Muscle layer of duodenum (tissue), 2 donors: ENCODE data around the gene KRT1.

ENCODE experiments used
- H3K27ac ChIP-seq: one replicate; pipeline ENCODE4 v1.7.0; 2013; ENCODE audit warnings: mild to moderate bottlenecking, low read length
- H3K27me3 ChIP-seq: one replicate; pipeline ENCODE4 v1.7.0; 2013; ENCODE audit warnings: low read depth, mild to moderate bottlenecking, control low read depth, low read length
- H3K36me3 ChIP-seq, 2 donors: one replicate each; pipeline ENCODE4 v1.7.0; 2013; ENCODE audit warnings: low read length in 2 of 2, control low read depth in 1 of 2, mild to moderate bottlenecking in 1 of 2; ENCODE audit not compliant: insufficient read depth in 2 of 2, control insufficient read depth in 1 of 2
- H3K4me1 ChIP-seq, 2 donors: one replicate each; pipeline ENCODE4 v1.7.0; 2013; ENCODE audit warnings: low read length in 2 of 2, mild to moderate bottlenecking in 2 of 2, control low read depth in 1 of 2, moderate library complexity in 1 of 2; ENCODE audit not compliant: insufficient read depth in 2 of 2, control insufficient read depth in 1 of 2
- H3K4me3 ChIP-seq, 2 donors: one replicate each; pipeline ENCODE4 v1.7.0; 2013; ENCODE audit warnings: low read length in 2 of 2, low read depth in 1 of 2, mild to moderate bottlenecking in 1 of 2
- H3K9me3 ChIP-seq, 2 donors: one replicate each; pipeline ENCODE4 v1.7.0; 2013; ENCODE audit warnings: low read length in 2 of 2, control low read depth in 1 of 2, mild to moderate bottlenecking in 1 of 2; ENCODE audit not compliant: control insufficient read depth in 1 of 2
- donor health status: healthy.

Gene KRT1

DNA sequence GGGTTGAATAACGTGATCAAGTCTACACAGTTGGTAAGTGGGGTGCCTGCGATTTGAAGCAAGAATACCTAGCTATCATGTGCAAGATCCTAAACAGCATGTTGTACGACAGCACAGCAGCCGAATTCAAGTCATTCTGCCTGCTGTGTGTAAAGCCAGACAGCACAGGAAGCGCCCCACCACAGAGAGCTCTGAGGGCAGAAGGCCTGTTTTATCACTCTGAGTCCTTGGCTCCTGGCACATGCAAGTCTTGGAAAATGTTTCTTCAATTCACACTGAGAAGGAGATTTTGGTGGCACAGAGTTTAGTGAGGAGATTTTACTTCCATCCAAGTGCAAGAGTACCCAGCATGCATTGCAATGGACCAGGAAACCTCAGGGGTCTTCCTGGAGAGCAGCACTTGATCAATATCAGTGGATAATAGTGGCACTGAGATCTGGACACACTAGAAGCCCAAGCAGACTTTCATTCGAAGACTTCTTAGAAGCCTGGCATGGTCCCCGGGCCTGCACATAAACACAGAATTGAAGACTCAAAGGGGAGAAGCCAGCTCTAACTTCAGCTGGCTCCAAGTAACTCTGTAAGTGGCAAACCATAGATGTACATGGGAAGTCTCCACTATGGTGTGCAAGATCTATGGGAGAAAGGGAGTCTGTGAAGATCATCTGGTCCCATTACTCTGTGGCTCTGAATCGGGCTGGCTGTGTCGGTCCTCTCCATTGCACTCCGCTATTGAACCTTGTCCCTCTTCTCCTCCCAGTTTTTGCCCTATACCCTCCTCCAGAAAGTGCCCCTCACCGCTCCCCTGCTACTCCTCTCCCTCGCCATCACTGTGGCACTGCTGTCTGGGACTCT is 1.5 kb upstream of the KRT1 start:
- Histone ChIP-seq H3K4me1 (peaks cover 0 to 3% of the 10 kb centered on the region in 2 donors), H3K4me3 (no peak overlapping the region), H3K9me3 (no peaks in the 10 kb centered on the region), H3K27ac (no peak overlapping the region), H3K27me3 (no peaks in the 10 kb centered on the region), H3K36me3 (no peaks in the 10 kb centered on the region)

- Histone ChIP-seq H3K27ac (no peak overlapping the region), H3K9me3 (no peaks in the 10 kb centered on the region), H3K36me3 (no peaks in the 10 kb centered on the region), H3K4me3 (no peak overlapping the region), H3K27me3 (no peaks in the 10 kb centered on the region), H3K4me1 (peaks cover 0 to 3% of the 10 kb centered on the region in 2 donors)
Measured at GRCh38 chr12:52679875-52680274, 332 bp downstream of the KRT1 start.

DNA sequence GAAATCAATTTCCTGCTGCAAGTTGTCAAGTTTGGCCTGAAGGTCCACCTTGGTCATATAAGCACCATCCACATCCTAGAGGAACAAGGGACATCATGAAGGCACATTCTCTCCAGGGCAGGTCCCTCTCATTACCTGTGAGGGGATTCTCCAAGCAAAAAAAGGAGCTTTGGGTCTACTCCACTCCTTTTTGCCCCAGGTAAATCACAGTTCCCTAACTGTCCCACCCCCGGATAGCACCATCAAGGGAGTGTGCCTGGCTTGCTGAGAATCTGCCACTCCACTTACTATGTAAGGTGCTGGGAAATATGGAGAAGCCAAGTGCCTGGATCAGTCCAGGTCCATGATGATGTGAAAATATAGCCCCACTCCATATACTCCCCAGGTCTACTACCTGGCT is 2.5 kb downstream of the KRT1 start:
- Histone ChIP-seq H3K4me1 (peaks cover 0 to 6% of the 10 kb centered on the region in 2 donors), H3K9me3 (no peaks in the 10 kb centered on the region), H3K36me3 (no peaks in the 10 kb centered on the region), H3K27me3 (no peaks in the 10 kb centered on the region), H3K27ac (no peak overlapping the region), H3K4me3 (no peak overlapping the region)

GRCh38 chr12:52677126-52677525 is 3.1 kb downstream of the KRT1 start:
- Histone ChIP-seq H3K9me3 (no peaks in the 10 kb centered on the region), H3K27me3 (no peaks in the 10 kb centered on the region), H3K4me3 (no peak overlapping the region), H3K27ac (no peak overlapping the region), H3K36me3 (no peaks in the 10 kb centered on the region), H3K4me1 (peaks cover 0 to 6% of the 10 kb centered on the region in 2 donors)

DNA sequence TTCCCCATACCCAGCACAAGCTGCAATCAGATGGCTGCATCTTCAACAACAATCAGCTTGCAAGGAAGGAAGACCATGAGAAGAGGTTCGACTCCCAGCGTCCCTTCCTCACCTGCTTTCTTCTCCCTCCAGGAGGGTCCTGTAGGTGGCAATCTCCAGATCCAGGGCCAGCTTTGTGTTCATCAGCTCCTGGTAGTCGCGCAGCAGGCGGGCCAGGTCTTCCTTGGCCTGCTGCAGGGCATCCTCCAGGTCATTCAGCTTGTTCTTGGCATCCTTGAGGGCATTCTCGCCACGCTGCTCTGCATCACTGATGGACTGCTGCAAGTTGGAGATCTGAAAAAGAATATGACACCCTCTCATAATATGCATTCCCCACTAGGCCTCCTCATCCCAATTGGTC is 4.0 kb downstream of the KRT1 start:
- H3K4me1 ChIP-seq, result peaks cover 0 to 6% of the 10 kb centered on the region in 2 donors

GRCh38 chr12:52675301-52675701 is 4.9 kb downstream of the KRT1 start:
- H3K9me3 ChIP-seq, result no peaks in the 10 kb centered on the region
- no peak overlapping the region for H3K4me3 ChIP-seq
- H3K27ac ChIP-seq, result no peak overlapping the region
- H3K36me3 ChIP-seq, result no peaks in the 10 kb centered on the region
- peaks cover 0 to 6% of the 10 kb centered on the region in 2 donors for H3K4me1 ChIP-seq
- no peaks in the 10 kb centered on the region for H3K27me3 ChIP-seq

More for the DNA sequence above, 4.0 kb downstream of the KRT1 start:
- Histone ChIP-seq H3K36me3 (no peaks in the 10 kb centered on the region), H3K4me3 (no peak overlapping the region), H3K27me3 (no peaks in the 10 kb centered on the region), H3K27ac (no peak overlapping the region), H3K9me3 (no peaks in the 10 kb centered on the region)

GRCh38 chr12:52674433-52674775 is 5.8 kb downstream of the KRT1 start:
- H3K4me1 ChIP-seq, result peaks cover 0 to 6% of the 10 kb centered on the region in 2 donors
- no peaks in the 10 kb centered on the region for H3K9me3 ChIP-seq
- no peak overlapping the region for H3K4me3 ChIP-seq
- H3K27ac ChIP-seq, result no peak overlapping the region
- no peaks in the 10 kb centered on the region for H3K27me3 ChIP-seq
- H3K36me3 ChIP-seq, result no peaks in the 10 kb centered on the region

DNA sequence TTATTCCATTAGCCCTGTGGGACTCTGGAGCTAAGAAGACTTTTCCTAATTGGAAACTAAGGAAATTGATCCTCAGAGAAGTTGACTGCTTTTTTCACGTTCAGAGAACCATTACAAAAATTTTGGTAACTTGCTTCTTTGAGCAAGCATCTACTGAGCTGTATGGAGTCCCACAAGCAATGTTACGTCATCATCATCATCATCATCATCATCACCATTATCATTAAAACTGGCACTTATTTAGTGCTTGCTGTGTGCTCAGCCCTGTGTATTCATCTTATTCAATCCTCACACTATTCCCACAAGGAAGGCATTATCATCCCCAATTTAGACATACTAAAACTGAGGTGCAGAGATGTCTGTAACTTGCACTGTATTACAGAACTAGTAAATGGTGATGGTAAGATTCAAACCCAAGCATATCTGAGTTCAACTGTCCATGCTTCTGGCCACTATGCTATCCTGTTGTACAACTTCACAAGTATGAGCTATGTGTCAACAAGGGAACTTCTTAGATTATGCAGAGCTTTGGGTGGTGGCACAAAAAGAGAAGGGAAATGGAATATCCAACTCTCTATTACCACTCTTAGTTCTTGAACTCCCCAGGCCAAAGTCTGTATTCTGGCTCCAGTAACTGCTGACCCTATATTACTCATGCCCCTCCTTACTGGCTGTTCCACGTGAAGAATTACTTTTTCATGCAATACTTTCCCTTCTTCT is 6.3 kb downstream of the KRT1 start:
- H3K4me1 ChIP-seq, result peaks cover 0 to 6% of the 10 kb centered on the region in 2 donors
- H3K9me3 ChIP-seq, result no peaks in the 10 kb centered on the region
- H3K27me3 ChIP-seq, result no peaks in the 10 kb centered on the region
- no peaks in the 10 kb centered on the region for H3K36me3 ChIP-seq
- no peak overlapping the region for H3K4me3 ChIP-seq
- H3K27ac ChIP-seq, result no peak overlapping the region

DNA sequence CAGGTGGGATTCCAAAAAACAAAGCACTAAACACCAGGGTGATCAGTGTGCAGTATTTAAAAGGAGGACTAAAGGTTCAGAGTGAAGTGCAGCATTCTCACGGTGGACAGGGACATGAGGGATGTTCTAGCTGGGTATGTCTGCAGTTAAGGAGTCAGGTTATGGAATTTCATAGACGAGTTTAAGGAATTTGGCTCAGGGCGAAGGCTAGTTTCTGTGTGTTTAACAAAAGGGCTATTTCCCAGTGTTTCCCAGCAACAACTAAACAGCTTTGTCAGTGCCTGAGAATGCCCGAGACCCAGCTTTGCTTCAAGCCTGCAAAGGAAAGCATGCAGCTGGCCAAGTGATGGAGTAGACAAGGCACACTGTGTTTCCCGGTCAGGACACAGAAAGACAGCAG is 7.0 kb downstream of the KRT1 start:
- no peak overlapping the region for H3K27ac ChIP-seq
- no peaks in the 10 kb centered on the region for H3K36me3 ChIP-seq
- peaks cover 0 to 6% of the 10 kb centered on the region in 2 donors for H3K4me1 ChIP-seq
- no peaks in the 10 kb centered on the region for H3K27me3 ChIP-seq
- no peak overlapping the region for H3K4me3 ChIP-seq
- H3K9me3 ChIP-seq, result no peaks in the 10 kb centered on the region

- Histone ChIP-seq H3K4me1 (peaks cover 0 to 6% of the 10 kb centered on the region in 2 donors), H3K9me3 (no peaks in the 10 kb centered on the region), H3K27ac (no peak overlapping the region)
Measured at GRCh38 chr12:52672321-52672933, 7.8 kb downstream of the KRT1 start.

DNA sequence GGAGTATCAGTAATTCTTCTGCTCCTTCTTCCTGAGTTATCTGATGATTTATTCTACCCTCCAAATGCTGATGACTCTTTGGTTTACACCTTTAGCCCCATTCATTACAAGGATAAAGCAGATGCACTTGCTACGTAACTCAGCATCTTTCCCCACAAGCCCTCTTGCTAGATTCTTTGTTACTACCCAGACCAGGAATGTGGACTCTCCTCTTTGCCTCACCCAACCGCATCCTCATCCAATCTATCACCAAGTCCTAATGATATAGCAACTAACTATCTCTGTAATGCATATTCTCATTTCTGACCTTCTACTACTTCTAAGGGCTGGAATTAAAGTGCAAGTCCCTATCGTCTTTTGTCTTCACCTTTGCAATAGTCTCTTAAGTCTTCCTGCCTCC is 9.2 kb downstream of the KRT1 start:
- Histone ChIP-seq H3K4me1 (peaks cover 0 to 6% of the 10 kb centered on the region in 2 donors), H3K27ac (no peak overlapping the region), H3K9me3 (no peaks in the 10 kb centered on the region), H3K27me3 (no peaks in the 10 kb centered on the region), H3K4me3 (no peak overlapping the region), H3K36me3 (no peaks in the 10 kb centered on the region)

More at GRCh38 chr12:52672321-52672933, 7.8 kb downstream of the KRT1 start:
- no peak overlapping the region for H3K4me3 ChIP-seq
- H3K36me3 ChIP-seq, result no peaks in the 10 kb centered on the region
- H3K27me3 ChIP-seq, result no peaks in the 10 kb centered on the region
